Fibroblast of skin of back (primary cell): Measurements from ENCODE around the gene CLCNKB.
"Not testable (repeated sequence)": the region's sequence is repeated elsewhere in the genome, so short reads cannot be mapped to it uniquely, and the experiment has no call there.

Source experiments
- DNase-seq: peaks from one replicate; pipeline ENCODE4 v3.0.0-alpha.2; 2013

Gene CLCNKB

GRCh38 chr1:16033103-16033632, 10.4 kb upstream of the CLCNKB start:
- DNase-seq: not testable (repeated sequence)

- DNase-seq: not testable (repeated sequence)
Observed at GRCh38 chr1:16036461-16036860, 7.1 kb upstream of the CLCNKB start.

- DNase-seq: no peak
Observed at GRCh38 chr1:16038620-16038912, 5.0 kb upstream of the CLCNKB start.

- DNase-seq: not testable (repeated sequence)
Observed at GRCh38 chr1:16039871-16040270, 3.7 kb upstream of the CLCNKB start.

DNA sequence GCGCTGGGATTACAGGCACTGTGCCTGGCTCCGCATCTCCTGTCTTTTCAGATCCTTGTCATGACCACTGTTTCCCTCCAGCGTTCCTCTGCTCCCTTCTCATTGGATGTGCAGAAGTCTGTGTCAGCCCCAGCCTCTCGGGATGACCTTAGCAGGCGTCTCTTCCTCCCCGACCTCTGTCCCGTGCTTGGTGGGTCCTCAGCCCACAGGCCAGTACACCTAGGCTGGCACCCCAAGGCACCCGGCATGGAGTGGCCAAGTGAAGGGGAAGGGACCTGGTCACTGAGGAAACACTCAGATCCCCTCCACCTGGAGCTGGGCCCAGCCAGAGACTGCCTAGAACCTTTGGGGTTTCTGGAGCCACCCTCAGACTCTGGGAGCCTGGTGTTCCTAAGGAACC, 2.4 kb upstream of the CLCNKB start:
- DNase-seq: no peak

GRCh38 chr1:16042096-16042495, 1.5 kb upstream of the CLCNKB start:
- DNase-seq: no peak

DNA sequence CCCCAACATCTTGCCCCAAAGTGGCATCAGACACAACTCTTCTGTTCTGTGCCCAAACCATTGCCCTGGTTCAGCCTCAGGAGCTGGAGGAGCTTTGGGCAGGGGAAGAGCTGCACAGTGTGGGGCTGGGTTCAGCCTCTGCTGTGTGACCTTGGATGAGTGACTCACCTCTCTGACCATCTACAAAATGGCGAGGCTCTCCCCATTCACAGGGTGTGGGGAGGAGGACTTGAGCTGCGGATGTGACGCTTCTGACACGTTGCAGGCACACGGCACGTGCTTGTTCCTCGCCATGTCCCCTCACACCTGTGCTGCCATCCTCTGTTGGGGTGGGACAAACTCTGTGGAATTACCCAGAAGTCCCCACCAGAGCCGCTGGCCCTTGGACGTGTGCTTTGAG, 928 bp upstream of the CLCNKB start:
- not testable (repeated sequence) for DNase-seq

DNA sequence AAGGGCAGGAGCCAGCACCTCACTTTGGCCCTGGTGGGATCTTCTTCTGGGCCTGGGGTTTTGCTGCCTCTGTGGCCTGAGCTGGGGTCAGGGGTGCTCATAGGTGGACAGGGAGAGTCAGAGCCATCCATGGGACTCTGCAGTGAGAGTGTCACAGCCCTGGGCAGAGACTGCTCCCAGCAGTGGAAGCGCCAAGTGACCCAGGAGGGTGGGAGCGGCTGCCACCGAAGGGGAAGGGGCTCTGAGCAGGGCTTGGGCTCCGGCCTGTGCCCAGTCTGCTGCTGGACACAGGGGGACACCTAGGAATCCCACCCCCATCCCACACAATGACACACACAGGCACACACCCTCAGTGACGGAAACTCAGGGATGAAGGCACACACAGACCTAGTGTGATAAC, 368 bp downstream of the CLCNKB start:
- no peak for DNase-seq

DNA sequence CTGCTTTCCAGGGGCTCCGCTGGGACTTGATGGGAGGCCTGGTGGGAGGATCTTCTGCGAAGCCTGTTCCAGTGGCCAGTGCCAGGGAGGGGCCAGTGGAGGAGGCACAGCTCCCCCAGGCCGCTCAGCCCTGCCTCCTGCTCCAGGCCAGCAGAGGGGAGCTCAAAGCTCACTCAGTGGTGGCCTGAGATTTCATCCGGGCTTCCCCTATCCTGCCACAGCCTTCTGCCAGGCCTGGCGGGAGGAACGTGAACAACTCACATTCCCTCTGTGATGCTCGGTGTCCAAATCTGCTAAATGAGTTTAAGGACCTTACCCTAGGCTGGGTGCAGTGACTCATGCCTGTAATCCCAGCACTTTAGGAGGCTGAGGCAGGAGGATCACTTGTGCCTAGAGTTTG, 3.3 kb downstream of the CLCNKB start:
- peak; percentile 38 for DNase-seq

DNA sequence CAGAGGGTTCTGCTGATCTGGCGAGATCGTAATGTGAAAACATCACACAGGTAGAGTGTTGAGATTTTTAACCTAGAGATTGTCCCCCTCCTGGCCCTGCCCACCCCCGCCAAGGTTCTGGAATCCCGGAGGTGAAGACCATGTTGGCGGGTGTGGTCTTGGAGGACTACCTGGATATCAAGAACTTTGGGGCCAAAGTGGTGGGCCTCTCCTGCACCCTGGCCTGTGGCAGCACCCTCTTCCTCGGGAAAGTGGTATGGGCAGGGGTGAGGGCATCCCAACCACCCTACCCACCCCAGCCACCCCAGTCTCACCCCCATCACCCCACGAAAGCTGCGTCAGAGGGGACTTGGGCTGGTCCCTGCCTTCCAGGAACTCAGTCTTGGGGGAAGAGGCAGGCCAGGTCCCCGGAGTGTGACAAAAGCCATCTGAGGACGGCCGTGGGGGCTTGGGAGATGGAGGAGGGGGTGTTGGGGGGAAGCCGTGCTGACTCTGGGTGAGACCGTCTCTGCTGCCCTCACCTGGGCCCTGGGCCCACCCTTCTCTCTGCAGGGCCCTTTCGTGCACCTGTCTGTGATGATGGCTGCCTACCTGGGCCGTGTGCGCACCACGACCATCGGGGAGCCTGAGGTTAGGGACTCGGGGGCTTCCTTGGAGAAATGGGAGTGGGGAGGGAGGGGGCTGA, 4.4 kb downstream of the CLCNKB start:
- no peak for DNase-seq

DNA sequence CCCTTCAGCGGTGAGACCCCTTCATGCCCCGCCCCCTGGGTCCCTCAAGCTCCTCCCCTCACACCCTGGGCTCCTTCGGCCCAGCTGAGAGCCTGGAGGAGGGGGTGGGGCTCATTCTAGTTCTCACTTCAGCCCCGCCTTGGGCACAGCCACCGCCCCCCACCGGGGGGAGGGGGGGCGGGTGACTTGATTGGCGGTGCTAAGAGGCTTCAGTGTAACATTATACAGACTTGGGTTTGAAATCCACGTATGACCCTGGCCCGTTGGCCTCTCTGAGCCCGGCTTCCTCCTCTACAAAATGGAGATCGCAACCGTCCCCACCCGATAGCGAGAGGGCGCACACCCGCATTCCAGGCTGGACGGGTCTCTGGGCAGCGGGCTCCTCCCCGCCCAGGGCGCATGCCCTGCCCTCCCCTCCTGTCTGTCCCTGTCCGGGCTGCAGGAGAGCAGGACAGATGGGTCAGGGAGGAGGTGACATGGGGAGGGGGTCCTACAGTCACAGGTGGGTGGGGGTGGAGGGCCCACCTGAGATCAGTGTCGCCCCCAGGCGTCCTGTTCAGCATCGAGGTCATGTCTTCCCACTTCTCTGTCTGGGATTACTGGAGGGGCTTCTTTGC, 5.1 kb downstream of the CLCNKB start:
- DNase-seq: peak; percentile 48

GRCh38 chr1:16050328-16050727, 6.7 kb downstream of the CLCNKB start:
- DNase-seq: no peak

DNA sequence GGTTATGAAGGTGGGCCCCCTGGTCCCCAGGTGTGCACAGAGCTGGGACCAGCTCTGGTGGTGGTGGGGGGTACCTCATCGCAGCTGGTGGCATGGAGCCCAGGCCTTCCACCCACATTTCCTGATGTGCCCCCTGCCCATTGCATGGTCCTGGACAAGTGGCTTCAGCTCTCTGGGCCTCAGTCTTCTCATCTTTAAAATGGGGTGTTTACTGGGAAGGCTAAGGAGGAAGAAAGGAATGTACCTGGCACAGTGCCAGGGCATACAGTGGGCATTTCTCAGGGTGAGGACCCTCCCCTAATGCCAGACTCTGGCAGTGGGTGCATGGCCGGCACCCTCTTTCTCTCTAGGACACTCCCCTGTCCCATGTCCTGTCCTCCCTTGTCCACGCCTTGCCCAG, 7.5 kb downstream of the CLCNKB start:
- no peak for DNase-seq

GRCh38 chr1:16051949-16052348, 8.4 kb downstream of the CLCNKB start:
- not testable (repeated sequence) for DNase-seq

DNA sequence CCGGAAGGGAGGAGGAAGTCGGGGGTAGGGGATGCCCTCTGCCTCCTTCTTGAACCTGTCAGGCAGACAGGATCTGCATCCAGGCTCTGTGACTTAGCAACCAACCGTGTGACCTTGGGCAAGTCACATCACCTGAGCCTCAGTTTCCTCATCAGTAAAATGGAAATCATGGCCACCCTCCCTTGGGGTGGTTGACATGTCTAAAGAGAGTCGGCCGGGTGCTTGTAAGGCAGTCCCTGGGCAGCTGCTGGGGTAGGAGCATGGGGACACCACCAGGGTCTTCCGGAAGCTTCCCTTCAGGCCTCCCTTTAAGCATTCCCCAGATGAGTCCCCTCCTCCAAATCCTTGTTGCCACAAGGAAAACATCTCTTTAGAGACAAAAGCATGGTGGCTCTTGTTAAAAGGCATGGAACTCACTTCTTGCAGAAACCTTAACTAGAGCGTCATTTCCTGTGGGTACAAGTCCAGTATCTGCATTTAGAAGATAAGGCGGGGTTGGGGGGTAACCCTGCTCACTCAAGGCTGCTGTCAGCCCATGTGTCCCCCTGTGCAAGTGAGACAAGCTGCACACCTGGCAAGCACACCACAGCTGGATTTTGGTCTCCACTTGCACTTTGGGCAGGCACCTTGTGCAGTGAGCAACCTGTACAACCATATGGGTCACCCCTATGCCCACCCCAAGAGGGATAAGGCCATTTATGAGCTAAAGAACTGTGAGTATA, 10.4 kb downstream of the CLCNKB start:
- DNase-seq: no peak

- DNase-seq: no peak
Observed at GRCh38 chr1:16054598-16055540, 11.3 kb downstream of the CLCNKB start.

DNA sequence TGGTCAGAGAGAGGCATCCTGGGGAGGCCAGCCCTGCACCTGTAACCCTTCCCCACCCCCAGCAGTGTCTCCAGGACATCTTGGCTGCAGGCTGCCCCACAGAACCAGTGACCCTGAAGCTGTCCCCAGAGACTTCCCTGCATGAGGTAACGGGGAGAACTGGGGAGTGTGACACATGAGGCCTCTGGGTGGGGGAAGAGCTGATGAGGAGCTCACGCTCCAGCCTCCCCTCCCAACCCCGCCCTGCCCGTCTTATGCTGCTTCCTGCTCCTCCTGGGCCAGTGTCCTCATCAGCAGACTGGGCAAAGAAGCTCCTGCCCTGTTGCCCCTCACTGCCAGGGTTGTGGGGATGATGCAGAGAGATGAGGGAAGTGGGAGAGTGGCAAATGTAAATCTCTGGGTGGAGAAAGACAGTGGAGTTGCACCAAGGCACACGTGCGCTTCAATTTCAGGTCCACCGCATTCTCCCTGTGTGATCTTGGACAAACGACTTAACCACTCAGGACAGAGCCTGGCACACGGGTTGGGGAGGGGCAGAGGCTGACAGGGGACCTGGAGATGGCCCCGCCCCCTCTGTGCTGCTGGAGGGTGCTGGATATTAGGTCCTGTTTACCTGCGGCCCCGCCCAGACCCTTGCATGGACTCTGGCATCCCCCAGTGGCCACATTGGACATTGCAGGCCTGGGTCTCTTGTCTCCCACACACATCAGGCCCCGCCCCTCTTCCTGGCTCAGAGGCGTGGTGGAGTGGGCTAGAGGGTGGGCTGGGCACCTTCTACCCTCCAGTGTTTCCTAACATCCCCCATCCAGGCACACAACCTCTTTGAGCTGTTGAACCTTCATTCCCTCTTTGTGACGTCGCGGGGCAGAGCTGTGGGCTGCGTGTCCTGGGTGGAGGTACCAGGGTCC, 12.3 kb downstream of the CLCNKB start:
- DNase-seq: peak; percentile 72

GRCh38 chr1:16056521-16056912, 12.9 kb downstream of the CLCNKB start:
- DNase-seq: not testable (repeated sequence)

DNA sequence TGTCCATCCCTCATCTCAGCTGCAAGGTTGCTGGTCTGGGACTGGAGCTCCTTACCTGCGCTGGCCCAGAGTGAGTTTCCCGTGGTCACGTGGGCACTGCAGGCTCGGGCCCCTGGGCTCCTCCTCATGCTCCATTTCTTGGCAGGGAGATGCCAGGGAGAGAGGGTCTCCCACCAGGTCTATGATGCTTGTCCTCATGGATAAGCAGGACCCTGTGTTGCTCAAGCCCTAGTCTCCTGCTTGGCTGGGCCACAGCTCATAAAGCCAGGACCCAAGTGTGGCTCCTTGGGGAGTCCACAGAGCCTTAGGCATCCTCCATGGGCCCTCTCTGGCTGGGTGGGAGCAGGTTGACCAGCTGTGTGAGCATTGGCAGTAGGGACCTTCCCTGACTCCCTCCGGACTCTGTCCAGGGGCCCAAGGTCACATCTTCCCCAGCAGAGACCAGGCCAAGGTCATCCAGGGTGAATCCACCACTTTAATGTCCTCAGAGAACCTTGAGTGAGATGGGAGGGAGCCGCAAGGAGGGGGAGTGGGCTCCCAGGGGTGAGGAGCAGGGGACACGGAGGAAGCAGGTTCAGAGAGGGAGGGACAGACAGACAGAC, 13.8 kb downstream of the CLCNKB start:
- DNase-seq: not testable (repeated sequence)

- not testable (repeated sequence) for DNase-seq
Observed at GRCh38 chr1:16058394-16059120, 15.0 kb downstream of the CLCNKB start.
